Fibroblast of lung (primary cell): ENCODE measurements around the gene RCN1.

Source experiments
- CTCF ChIP-seq, 2 donors: IDR thresholded peaks in 1 of 2; conservative IDR thresholded peaks in 1 of 2; 1 replicate in 1 of 2; 2 replicates in 1 of 2; pipeline ENCODE4 v1.5.1; 2011 to 2012; ENCODE audit warnings: low read length in 2 of 2, control low read depth in 1 of 2, inconsistent platforms in 1 of 2, low read depth in 1 of 2, mild to moderate bottlenecking in 1 of 2
- EZH2 ChIP-seq: IDR thresholded peaks from 2 replicates; pipeline ENCODE4 v1.5.1; 2012; ENCODE audit warnings: low read length, control low read depth, mild to moderate bottlenecking; ENCODE audit errors: missing control alignments

GRCh38 chr11:32143378-32143777 lies 52.5 kb downstream of the RCN1 start:
- TF ChIP-seq CTCF (conservative IDR thresholded peaks at IDR 0.05 in 1 of 2, IDR thresholded peaks at IDR 0.05 in 1 of 2; ENCODE audit: low read depth in 1 of 2, low read length in 2 of 2) (no peak), EZH2 (no peak)
